GM21515 (cell line): ENCODE measurements around the gene ARMC6.
A peak's percentile ranks its signal among the peaks of the same experiment; 100 is the strongest.

Experiments used
- ATAC-seq: cut with Tn5 transposase; IDR thresholded peaks from one replicate; pipeline ENCODE4 v1.9.1; 2021; ENCODE audit not compliant: unreplicated experiment

The ARMC6 gene

GRCh38 chr19:19033426-19034203 lies at the start of gene ARMC6, which contains the start of gene SUGP2:
Gene ARMC6, plus strand, starts transcription at chr19:19033603. Its CDS starts 607 bp downstream, at chr19:19034210.
Gene SUGP2, minus strand, starts transcription at chr19:19033517. Its CDS starts 2,446 bp downstream, at chr19:19031071.
- ATAC-seq: peak; percentile 69

GRCh38 chr19:18984251-18984650 lies 49.2 kb upstream of the ARMC6 start:
- no peak for ATAC-seq

- ATAC-seq: no peak
These were observed 48.1 kb upstream of the ARMC6 start for GRCh38 chr19:18985257-18985656.

GRCh38 chr19:18987456-18987855 lies 45.9 kb upstream of the ARMC6 start:
- ATAC-seq: no peak

- ATAC-seq: no peak
These were observed 44.1 kb upstream of the ARMC6 start for GRCh38 chr19:18989316-18989715.

GRCh38 chr19:18990128-18990708 lies 43.2 kb upstream of the ARMC6 start:
- ATAC-seq: no peak

- ATAC-seq: no peak
These were observed 42.4 kb upstream of the ARMC6 start for GRCh38 chr19:18991006-18991405.

GRCh38 chr19:18991468-18991867 lies 41.9 kb upstream of the ARMC6 start:
- ATAC-seq: no peak

- no peak for ATAC-seq
These were observed 40.7 kb upstream of the ARMC6 start for GRCh38 chr19:18992696-18993095.

GRCh38 chr19:18993115-18993514 lies 40.3 kb upstream of the ARMC6 start:
- no peak for ATAC-seq

- ATAC-seq: no peak
These were observed 37.6 kb upstream of the ARMC6 start for GRCh38 chr19:18995804-18996241.

- no peak for ATAC-seq
These were observed 37.1 kb upstream of the ARMC6 start for GRCh38 chr19:18996351-18996750.

- ATAC-seq: no peak
These were observed 36.5 kb upstream of the ARMC6 start for GRCh38 chr19:18996796-18997394.

GRCh38 chr19:18998276-18998675 lies 35.1 kb upstream of the ARMC6 start:
- ATAC-seq: no peak

- no peak for ATAC-seq
These were observed 34.2 kb upstream of the ARMC6 start for GRCh38 chr19:18999016-18999758.

GRCh38 chr19:18999896-19000620 lies 33.3 kb upstream of the ARMC6 start:
- ATAC-seq: no peak

- no peak for ATAC-seq
These were observed 29.3 kb upstream of the ARMC6 start for GRCh38 chr19:19004144-19004543.

GRCh38 chr19:19006213-19006612 lies 27.2 kb upstream of the ARMC6 start:
- ATAC-seq: no peak

- no peak for ATAC-seq
These were observed 23.5 kb upstream of the ARMC6 start for GRCh38 chr19:19009951-19010350.

- ATAC-seq: no peak
These were observed 22.9 kb upstream of the ARMC6 start for GRCh38 chr19:19010551-19010950.

GRCh38 chr19:19021115-19021514 lies 12.3 kb upstream of the ARMC6 start:
- ATAC-seq: no peak
